Endothelial cell of umbilical vein (primary cell): ENCODE results near the gene CELA1.

Experiments
- CTCF ChIP-seq, 2 donors: IDR thresholded peaks; 1 replicate in 1 of 2; 2 replicates in 1 of 2; pipeline ENCODE4 v1.5.1; 2011; ENCODE audit warnings: low read length in 2 of 2, mild to moderate bottlenecking in 2 of 2, moderate library complexity in 2 of 2, control low read depth in 1 of 2, inconsistent platforms in 1 of 2, low read depth in 1 of 2; ENCODE audit not compliant: insufficient read depth in 1 of 2; ENCODE audit errors: extremely low read depth in 1 of 2
- FOS ChIP-seq: IDR thresholded peaks from 2 replicates; pipeline ENCODE4 v1.6.1; 2011; ENCODE audit warnings: mild to moderate bottlenecking, low read length, moderate library complexity, borderline replicate concordance; ENCODE audit not compliant: insufficient read depth
- POLR2A ChIP-seq: IDR thresholded peaks from 2 replicates; pipeline ENCODE4 v1.6.1; 2012; ENCODE audit warnings: low read depth, mild to moderate bottlenecking, control low read depth, low read length
- POLR2AphosphoS5 ChIP-seq: IDR thresholded peaks from 2 replicates; pipeline ENCODE4 v1.6.1; 2012; ENCODE audit warnings: low read depth, mild to moderate bottlenecking, control low read depth, low read length, moderate library complexity; ENCODE audit not compliant: insufficient read depth

GRCh38 chr12:51339750-51340149 lies 6.7 kb downstream of the CELA1 start:
- TF ChIP-seq POLR2AphosphoS5 (no peak), CTCF (IDR thresholded peaks at IDR 0.05; ENCODE audit: extremely low read depth in 1 of 2, insufficient read depth in 1 of 2, low read depth in 1 of 2, low read length in 2 of 2) (no peak), POLR2A (no peak), FOS (no peak)
